GM21737 (cell line): ENCODE data around the gene OTOG.

Source experiments
- ATAC-seq: cut with Tn5 transposase; IDR thresholded peaks from one replicate; pipeline ENCODE4 v1.9.1; 2021; ENCODE audit warnings: mild to moderate bottlenecking, moderate library complexity; ENCODE audit not compliant: unreplicated experiment

OTOG gene

GRCh38 chr11:17580271-17580670 lies 33.2 kb downstream of the OTOG start:
- ATAC-seq = no peak

GRCh38 chr11:17581036-17581731 lies 34.1 kb downstream of the OTOG start:
- ATAC-seq = no peak

- no peak for ATAC-seq
Measured at GRCh38 chr11:17581732-17582053, 34.6 kb downstream of the OTOG start.

- no peak for ATAC-seq
Measured at GRCh38 chr11:17585911-17586695, 39.0 kb downstream of the OTOG start.

GRCh38 chr11:17588166-17588565 lies 41.1 kb downstream of the OTOG start:
- no peak for ATAC-seq

- ATAC-seq = no peak
Measured at GRCh38 chr11:17588721-17589120, 41.7 kb downstream of the OTOG start.

GRCh38 chr11:17590463-17590862 lies 43.4 kb downstream of the OTOG start:
- ATAC-seq = no peak

GRCh38 chr11:17591293-17591692 lies 44.2 kb downstream of the OTOG start:
- no peak for ATAC-seq

- no peak for ATAC-seq
Measured at GRCh38 chr11:17593466-17594245, 46.6 kb downstream of the OTOG start.

GRCh38 chr11:17594686-17595192 lies 47.7 kb downstream of the OTOG start:
- no peak for ATAC-seq

- ATAC-seq = no peak
Measured at GRCh38 chr11:17595526-17596309, 48.7 kb downstream of the OTOG start.

- no peak for ATAC-seq
Measured at GRCh38 chr11:17596310-17596669, 49.2 kb downstream of the OTOG start.

GRCh38 chr11:17596711-17597110 lies 49.7 kb downstream of the OTOG start:
- no peak for ATAC-seq

- no peak for ATAC-seq
Measured at GRCh38 chr11:17597770-17598169, 50.7 kb downstream of the OTOG start.

GRCh38 chr11:17598700-17599459 lies 51.8 kb downstream of the OTOG start:
- ATAC-seq = peak; percentile 83

GRCh38 chr11:17599460-17599925 lies 52.4 kb downstream of the OTOG start:
- no peak for ATAC-seq

- ATAC-seq = no peak
Measured at GRCh38 chr11:17600316-17601255, 53.5 kb downstream of the OTOG start.

- ATAC-seq = no peak
Measured at GRCh38 chr11:17601256-17601671, 54.2 kb downstream of the OTOG start.

- no peak for ATAC-seq
Measured at GRCh38 chr11:17601676-17602075, 54.6 kb downstream of the OTOG start.
